ENCODE results near the gene TNK1.
A peak's percentile ranks its signal among the peaks of the same experiment; 100 is the strongest.
"Not testable (repeated sequence)": the region's sequence is repeated elsewhere in the genome, so short reads cannot be mapped to it uniquely, and the experiment has no call there.

TNK1 gene

DNA sequence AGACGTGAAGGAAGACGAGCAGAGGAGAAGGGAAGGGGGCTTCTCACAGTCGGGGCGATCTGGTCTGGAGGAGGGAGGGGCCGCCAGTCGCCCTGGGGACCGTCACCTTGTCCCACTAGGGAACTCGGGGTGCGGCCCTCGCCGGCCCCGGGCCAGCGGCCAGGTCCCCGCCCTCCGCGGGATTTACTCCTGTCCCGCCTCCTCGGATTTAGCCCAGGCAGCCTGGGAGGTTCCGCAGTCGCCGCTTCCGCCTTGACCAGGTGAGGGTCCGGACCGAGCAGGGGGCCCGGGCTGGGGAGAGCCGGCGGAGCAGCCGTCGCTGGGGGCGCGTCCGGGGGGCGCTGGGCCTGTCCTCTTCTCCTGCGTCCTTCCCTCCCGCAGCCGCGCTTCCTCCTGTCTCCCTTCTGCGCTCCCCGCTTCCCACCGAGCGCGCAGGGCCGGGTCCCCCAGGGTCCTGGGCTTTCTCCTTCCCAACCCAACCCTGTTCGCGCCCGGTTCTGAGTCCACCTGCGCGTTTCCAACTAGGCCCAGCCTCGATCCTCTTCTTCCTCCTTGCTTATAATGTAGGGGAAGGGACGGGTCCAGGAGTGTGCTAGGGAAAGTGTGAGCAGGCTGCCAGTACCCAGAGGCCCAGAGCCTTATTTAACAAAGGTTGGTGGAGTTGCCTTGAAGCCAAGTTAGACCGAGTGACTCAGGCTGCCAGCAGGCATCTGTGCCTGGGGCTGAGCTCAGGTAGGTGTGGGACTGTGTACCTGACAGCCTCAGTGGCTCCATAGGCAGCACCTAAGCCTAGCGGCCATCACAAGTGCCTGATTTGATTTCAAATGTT is at the start of gene TNK1:
Gene TNK1, plus strand, starts transcription at position 235 of the 829 bp plus-strand sequence. CDS start 1,838 bp downstream, outside the sequence.
- DNase-seq (ENCODE audit: low read depth in 2 of 3, low spot score in 2 of 3) = no peak

DNA sequence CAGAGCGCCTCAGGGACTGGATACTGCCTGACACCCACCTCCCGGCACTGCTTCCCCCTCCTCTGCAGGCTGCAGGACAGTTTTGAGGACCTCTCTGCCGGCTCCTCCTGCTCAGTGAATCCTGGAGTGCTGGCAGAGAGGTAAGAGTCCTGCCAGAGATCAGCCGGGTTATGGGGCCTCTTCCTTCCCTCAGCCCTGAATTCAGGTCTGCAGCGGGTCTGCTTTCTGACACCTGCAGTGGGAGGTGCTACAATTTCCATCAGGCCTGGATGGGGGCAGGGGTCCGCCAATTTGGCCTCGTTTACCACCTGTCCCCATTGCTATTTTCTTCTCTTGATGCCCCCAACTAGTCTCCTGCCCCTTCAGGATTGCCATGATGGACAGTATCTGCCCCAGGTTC is 48.8 kb upstream of the TNK1 start:
- no peak for DNase-seq (ENCODE audit: low read depth in 2 of 3, low spot score in 2 of 3)

DNA sequence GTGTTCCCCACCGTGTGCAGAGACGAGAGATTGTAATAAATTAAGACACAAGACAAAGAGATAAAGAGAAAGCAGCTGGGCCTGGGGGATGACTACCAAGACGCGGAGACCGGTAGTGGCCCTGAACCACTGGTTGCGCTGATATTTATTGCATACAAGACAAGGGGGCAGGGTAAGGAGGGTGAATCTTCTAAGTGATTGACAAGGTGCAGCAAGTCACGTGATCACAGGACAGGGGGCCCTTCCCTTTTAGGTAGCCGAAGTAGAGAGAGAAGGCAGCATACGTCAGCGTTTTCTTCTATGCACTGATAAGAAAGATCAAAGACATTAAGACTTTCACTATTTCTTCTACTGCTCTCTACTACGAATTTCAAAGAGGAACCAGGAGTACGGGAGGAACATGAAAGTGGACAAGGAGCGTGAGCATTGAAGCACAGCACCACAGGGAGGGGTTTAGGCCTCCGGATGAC is 48.3 kb upstream of the TNK1 start:
- not testable (repeated sequence) for DNase-seq (ENCODE audit: low read depth in 2 of 3, low spot score in 2 of 3)

DNA sequence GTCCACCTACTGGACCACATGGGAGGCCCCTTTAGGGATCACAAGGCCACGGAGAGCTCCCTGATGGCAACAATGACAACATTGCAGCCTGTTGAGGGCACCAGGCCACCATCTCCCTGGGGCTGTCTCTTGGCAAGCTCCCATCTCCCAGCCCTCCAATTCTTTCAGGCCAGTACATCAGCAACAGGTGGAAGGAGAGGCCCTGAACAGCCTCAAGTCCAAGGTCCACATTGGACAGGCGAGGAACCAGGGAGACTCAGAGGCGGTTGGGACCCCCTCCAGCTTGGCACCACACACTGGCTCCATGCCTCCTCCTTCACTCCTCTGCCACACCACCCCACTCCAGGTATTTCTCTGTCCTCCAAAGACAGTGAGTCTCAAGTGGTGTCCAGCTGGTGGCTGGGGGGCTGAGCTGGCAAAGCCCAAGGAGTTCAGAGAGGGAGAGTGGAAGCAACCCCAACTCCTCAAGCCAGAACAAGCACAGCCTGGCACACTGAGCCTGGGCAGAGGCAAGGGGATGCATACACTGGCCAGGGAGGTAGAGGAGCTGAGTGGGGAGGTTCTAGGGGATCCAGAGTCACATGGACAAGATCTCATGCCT is 45.9 kb upstream of the TNK1 start:
- DNase-seq (ENCODE audit: low read depth in 2 of 3, low spot score in 2 of 3) = no peak

DNA sequence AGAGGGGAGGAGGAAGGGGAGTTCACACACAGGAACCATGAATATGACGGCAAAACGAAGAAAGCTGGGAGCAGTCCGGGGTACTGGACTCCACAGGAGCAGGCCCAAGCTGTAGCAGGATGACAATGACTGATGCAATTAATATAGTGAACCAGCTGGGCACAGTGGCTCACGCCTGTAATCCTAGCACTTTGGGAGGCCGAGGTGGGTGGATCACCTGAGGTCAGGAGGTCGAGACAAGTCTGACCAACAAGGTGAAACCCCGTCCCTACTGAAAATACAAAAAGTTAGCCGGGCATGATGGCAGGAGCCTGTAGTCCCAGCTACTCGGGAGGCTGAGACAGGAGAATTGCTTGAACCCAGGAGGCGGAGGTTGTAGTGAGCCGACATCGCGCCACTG is 45.1 kb upstream of the TNK1 start:
- DNase-seq (ENCODE audit: low read depth in 2 of 3, low spot score in 2 of 3) = not testable (repeated sequence)

DNA sequence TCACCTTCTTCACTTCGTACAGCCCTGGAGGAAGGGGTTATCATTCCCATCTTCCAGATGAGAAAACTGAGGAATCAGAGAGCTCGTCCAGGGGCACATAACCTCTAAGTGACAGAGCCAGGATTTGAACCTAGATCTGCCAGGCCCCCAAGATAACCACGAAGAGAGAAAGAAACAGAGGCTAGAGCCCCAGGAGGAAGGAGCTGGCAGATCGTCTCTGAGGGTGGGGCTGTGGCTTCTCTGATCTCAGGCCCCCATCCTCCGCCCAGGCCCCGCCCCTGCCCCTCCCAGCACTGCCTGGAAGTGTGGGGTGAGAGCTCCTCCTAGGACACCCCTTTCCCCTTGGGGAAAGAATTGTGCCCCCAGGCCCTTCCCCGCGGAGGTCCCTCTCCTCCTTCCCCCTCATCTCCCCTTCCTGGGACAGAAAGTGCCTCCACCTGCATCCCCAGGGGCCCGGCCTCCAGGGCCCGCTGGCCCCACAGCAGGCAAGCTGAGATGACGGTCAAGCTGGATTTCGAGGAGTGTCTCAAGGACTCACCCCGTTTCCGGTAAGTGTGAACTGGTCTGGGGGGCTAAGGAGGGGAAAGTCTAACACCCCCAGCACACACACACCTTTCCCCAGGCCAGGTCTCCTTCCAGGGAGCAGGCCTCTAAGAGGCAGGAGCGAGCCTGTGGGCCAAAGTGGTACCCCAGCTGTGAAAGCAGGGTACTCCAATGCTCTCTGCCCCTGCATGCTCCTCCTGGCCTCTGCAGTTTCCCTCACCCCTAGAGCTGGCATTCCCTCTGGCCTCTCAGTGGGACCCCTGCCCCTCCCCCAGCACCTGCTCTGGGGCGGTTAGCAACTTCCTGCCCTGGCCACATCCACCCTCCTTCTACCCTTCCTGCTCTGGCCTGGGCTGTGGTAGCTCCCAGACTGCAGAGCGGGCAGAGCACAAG is 44.4 kb upstream of the TNK1 start, which contains the start of gene ACAP1:
Gene ACAP1, plus strand, starts transcription at position 290 of the 936 bp plus-strand sequence. Its CDS starts 206 bp downstream, at position 496.
- DNase-seq (ENCODE audit: low read depth in 2 of 3, low spot score in 2 of 3) = peak; percentile 62 to 73 (median 64)

DNA sequence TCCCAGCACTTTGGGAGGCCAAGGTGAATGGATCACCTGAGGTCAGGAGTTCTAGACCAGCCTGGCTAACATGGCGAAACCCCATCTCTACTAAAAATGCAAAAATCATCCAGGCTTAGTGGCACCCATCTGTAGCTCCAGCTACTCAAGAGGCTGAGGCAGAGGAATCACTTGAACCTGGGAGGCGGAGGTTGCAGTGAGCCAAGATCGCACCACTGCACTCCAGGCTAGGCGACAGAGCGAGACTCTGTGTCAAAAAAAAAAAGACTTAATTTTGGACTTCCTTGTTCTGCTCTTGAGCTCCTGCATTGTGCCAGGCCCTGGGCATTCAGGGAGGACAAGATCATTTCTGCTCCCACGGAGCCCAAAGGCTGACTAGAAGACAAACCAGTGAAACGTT is 43.3 kb upstream of the TNK1 start:
- DNase-seq (ENCODE audit: low read depth in 2 of 3, low spot score in 2 of 3) = not testable (repeated sequence)

DNA sequence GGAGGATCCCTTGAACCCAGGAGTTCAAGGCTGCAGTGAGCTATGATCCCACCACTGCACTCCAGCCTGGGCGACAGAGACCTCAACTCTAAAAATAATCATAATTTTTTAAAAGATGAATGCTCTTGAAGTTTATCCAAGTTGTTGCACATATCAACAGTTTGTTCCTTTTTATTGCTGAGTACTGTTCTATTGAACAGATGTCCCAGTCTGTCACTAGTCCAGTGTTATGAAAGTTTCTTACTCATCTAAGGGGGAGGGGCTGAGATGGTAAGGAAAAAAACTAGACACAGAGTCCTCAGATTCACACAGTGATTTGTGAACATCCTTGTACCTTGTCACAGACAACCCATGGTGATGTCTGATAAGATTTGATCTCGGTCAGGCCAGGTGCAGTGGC is 40.7 kb upstream of the TNK1 start:
- no peak for DNase-seq (ENCODE audit: low read depth in 2 of 3, low spot score in 2 of 3)

DNA sequence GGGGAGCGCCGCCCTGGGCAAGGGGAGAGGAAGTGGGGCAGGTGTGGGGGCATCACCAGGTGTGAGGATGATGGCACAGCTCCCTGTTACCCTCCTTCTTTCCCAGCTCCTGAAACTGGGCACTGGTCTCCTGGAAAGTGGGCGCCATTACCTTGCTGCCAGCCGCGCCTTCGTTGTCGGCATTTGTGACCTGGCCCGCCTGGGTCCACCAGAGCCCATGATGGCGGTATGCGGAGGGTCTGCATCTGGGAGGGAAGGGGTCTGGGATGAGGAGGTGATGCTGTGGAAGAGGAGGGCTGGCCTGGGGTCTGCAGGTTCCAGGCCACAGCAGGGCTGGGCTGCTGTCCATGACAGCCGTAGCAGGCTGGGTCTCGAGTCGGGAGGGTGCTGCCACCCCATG is 39.0 kb upstream of the TNK1 start:
- DNase-seq (ENCODE audit: low read depth in 2 of 3, low spot score in 2 of 3) = no peak

DNA sequence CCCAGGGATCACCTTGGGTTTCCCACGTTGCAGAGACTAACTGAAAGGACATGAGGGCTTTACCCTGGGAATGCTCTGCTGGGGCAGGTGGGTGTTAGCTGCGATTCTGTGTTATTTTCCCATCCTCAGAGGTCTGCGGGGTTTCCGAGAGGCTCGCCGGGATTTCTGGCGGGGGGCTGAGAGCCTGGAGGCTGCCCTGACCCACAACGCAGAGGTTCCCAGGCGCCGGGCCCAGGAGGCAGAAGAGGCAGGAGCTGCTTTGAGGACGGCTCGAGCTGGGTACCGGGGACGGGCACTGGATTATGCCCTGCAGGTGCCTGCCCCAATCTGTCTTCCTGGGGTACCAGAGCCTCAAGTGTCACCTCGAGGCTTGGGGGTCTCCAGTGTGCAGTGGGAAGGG is 37.6 kb upstream of the TNK1 start:
- no peak for DNase-seq (ENCODE audit: low read depth in 2 of 3, low spot score in 2 of 3)

DNA sequence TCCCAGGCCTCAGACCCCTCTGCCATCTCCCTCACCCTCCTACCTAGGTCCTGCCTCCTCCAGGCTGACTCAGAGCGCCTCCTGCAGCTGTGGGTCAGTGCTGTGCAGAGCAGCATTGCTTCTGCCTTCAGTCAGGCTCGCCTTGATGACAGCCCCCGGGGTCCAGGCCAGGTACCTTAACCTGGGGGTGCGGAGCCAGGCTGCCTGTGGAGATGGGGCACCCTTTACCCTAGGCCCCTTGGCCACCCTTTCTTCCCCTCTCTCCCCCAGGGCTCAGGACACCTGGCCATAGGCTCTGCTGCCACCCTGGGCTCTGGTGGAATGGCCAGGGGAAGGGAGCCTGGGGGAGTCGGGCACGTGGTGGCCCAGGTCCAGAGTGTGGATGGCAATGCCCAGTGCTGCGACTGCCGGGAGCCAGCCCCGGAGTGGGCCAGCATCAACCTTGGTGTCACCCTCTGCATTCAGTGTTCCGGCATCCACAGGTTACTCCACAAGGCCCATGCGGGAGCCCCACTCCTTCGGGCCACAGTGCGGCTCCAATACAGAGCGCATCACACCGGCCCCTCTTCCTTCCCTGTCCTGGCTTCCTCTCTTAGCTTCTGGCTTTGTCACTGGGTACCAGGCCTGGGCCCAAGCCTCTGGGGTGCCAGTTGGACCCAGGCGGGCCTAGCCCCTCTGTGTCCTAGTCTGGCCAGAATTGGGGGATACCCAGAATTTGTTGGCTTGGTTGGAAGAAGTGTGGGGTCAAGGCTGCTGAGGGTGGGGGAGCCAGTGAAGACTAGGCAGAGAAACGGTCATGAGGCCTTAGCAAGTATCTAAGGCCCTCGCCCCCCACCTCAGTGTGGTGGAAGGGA is 33.9 kb upstream of the TNK1 start:
- DNase-seq (ENCODE audit: low read depth in 2 of 3, low spot score in 2 of 3) = no peak

DNA sequence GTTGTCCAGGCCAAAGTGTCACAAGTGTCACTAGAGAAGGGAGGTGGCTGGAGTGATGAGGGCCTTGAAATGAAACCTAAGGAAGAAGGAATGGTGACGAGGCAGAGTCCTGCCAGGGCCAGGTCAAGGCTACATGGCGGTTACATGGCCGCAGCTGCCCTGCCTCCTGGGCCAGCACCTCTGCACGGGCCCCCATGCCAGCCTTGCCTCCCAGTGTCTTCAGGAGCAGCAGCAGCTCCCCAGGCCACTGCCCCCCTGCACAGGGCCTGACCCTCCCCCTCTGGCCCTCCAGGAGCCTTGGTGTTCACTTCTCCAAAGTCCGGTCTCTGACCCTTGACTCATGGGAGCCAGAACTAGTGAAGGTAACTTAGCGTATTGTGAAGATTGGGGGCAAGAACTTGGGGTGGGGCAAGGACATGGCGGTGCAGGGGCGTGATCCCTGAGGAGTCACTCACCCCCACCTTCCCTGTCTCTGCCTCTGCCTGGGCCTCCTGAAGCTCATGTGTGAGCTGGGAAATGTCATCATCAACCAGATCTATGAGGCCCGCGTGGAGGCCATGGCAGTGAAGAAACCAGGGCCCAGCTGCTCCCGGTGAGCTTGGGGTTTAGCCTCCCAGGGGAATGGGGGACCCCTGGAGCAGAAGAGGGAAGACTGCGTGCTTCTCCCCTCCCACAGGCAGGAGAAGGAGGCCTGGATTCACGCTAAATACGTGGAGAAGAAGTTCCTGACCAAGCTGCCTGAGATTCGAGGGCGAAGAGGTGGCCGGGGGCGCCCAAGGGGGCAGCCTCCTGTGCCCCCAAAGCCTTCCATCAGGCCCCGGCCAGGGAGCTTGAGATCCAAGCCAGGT is 33.0 kb upstream of the TNK1 start:
- DNase-seq (ENCODE audit: low read depth in 2 of 3, low spot score in 2 of 3) = no peak

DNA sequence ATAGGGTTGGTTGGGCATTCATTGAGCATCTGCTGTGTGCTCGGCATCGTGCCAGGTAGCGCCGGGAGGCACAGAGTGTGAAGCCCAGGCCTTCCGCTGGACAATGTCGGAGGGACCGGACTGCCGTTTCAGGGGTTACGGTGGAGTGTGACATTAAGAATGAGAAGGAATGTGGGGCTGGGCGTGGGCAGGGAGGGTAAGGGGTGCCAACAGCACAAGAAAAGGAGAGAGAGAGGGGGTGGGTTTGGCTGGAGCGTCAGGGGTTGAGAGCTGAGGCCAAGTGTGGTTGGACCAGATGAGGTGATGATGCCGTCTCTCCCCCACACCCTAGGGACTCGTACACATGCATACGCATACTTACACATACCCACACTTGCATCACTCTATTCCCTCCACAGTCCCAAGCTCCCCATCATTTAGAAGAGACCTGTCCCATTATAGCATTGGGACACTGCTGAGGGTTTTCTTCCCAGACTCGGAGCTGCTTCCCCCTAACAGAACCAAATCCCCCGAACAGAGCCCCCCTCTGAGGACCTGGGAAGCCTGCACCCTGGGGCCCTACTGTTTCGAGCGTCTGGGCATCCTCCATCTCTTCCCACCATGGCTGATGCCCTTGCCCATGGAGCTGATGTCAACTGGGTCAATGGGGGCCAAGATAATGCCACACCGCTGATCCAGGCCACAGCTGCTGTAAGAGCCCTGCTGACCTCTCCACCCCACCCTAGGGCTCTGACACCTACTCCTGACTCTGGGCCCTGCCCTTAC is 32.2 kb upstream of the TNK1 start:
- no peak for DNase-seq (ENCODE audit: low read depth in 2 of 3, low spot score in 2 of 3)

DNA sequence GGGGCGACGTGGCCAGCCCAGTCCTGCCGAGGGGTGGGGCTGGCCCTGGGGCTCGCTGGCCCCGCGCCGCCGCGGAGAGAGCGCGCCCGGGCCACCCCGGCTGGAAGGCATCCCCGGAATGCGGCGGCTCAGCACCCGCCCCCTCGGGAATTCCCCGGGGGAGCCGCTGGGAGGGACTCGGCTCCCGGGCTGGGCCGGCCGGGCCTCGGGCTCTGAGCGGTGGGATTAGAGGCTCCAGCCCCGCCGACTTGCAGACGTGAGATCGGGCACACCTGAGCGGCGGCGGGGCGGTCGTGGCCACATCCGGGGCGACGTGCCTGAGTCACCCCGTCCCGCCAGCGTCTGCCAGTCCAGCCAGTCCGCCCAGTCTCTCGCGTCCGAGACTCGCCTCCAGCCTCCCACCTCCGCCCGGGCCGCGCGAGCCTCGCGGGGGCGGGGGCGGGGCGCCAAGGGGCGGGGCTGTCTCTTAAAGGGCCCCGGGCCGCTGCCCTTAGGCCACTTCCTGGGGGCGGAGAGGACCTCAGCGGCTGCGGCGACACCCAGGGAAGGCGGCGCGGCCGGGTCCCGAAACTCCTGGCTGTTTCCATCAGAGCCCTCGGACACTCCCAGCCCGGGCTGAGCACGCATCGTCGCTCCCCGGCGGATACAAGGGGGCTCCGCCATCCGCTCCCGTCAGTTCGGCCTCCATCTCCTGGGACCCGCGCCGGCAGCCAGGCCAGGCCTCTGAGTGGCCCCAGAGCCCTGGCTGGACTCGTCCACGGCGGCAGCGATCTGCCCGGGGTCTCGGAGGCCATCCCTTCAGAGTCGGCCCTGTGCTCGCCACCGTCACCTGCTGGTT is 29.0 kb upstream of the TNK1 start, which contains the start of gene KCTD11:
Gene KCTD11, plus strand, starts transcription at position 498 of the 838 bp plus-strand sequence.
- DNase-seq (ENCODE audit: low read depth in 2 of 3, low spot score in 2 of 3) = peak; percentile 52 to 83 (median 76)

DNA sequence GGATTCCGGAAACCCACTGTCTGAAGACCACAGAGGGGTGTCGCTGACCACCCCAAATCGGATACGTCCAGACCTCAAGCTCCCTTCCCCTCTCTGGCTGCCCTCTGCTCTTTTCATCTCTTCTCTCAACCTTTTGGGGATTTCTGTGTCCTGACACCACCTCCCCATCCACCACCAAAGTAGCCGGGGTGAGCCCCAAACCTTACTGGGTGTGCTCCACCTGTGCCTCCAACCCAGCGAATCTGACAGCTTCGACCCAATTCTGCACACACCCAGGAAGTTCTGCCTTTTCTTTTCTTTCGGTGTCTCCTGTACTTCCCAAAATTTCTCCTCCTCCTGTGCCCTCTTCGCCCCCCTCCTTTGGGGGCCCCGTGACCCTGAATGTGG is 28.4 kb upstream of the TNK1 start:
- no peak for DNase-seq (ENCODE audit: low read depth in 2 of 3, low spot score in 2 of 3)

DNA sequence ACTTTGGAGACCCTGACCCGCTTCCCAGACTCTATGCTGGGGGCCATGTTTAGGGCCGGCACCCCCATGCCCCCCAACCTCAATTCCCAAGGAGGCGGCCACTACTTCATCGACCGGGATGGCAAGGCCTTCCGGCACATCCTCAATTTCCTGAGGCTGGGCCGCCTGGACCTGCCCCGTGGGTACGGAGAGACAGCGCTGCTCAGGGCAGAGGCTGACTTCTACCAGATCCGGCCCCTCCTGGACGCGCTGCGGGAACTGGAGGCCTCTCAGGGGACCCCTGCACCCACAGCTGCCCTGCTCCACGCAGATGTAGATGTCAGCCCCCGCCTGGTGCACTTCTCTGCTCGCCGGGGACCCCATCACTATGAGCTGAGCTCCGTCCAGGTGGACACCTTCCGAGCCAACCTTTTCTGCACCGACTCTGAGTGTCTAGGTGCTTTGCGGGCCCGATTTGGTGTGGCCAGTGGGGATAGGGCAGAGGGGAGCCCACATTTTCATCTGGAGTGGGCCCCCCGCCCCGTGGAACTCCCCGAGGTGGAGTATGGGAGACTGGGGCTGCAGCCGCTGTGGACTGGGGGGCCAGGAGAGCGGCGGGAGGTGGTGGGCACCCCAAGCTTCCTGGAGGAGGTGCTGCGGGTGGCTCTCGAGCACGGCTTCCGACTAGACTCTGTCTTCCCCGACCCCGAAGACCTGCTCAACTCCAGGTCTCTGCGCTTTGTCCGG is 27.8 kb upstream of the TNK1 start:
- no peak for DNase-seq (ENCODE audit: low read depth in 2 of 3, low spot score in 2 of 3)

DNA sequence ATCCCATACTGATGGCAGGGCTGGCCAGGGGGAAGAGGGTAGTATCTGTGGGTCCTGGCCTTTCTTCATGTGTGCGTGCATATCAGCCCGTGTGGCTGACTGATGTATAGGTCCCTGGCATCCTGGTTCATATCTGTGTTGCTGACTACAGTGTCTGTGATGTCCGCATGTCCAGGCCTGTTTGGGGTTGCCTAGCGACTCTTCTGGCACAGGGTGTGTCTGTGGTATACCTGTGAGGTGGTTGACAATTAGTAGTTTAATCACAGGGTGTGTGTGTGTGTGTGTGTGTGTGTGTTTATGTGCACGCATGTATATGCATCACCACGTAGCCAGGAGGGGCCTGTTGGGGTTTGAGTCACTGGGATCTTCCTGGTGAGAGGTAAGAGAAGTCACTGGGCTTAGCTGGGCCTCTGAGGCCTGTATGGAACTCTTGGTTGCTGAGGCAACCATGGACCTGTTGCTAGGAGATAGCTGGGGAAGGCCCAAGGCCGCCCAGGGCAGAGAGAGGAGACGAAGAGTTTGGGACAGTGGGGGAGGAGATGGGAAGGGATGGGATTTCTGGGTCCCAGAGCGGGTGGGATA is 26.5 kb upstream of the TNK1 start:
- no peak for DNase-seq (ENCODE audit: low read depth in 2 of 3, low spot score in 2 of 3)
